Measurements from ENCODE around the gene PROSER3. TPM values are rescaled to one million over a fixed set of nuclear protein-coding genes. Genes with fewer than 3 reads are reported as not detected.

PROSER3 gene
- total and polyA plus RNA-seq, 9 of the 15 experiments (the other 6 are each of a cell fraction or from before 2014, with no cell fraction given) = 1.0 to 39.5 (median 5.1) TPM

DNA sequence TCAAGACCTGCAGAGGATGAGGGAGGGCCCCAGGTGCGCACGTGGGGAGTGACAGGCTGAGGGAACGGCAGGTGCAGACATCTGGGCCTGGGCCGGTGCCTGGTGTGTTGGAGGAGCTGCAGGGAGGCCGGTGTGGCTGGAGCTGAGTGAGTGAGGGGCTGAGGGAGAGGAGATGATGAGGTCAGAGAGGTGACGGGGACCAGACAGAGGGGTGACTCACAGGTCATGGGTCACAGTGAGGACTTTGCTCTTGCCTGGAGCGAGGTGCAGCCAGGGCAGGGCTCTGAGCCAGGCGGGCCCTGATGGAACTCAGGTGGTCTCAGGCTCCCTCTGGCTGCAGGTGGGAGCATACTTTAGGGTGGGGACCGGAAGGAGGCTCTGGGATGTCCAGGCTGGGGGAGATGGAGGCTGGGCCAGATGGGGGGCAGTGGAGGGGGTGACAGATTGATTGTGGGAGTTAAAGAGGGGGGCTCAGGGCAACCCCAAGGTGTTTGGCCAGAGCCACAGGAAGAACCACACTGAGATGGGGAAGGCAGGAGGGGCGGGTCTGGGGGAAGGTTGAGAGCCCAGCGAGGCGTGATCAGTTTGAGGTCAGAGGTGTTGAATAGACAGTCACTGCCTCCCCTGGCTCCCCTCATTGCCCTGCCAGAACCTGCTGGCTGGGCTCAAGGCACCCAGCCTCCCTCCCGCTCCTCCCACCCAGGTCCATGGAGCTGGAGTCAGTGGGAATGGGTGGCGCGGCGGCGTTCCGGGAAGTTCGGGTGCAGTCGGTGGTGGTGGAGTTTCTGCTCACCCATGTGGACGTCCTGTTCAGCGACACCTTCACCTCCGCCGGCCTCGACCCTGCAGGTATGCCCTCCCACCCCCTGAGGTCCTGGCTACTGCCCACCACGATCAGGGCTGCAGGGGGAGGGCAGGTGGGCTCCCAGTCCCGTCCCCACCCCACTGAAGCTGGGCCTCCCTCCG is 25.8 kb downstream of the PROSER3 start (continued):
- TF ChIP-seq ETS2 (tag; IDR thresholded peaks at IDR 0.05; ENCODE audit: borderline replicate concordance, poor library complexity, severe bottlenecking) = no peak
- TF ChIP-seq JUN (IDR thresholded peaks at IDR 0.05; ENCODE audit: borderline replicate concordance, low read depth, low read length) = peak; percentile 48; the same call in 1 of the 2 replicates
- TF ChIP-seq JUN (CRISPR knock-in tag; IDR thresholded peaks at IDR 0.05; ENCODE audit: borderline replicate concordance) = no peak
- TF ChIP-seq RBFOX2 (IDR thresholded peaks at IDR 0.05; ENCODE audit: low read depth, low read length) = peak; percentile 45; the same call in 1 of the 2 replicates
- TF ChIP-seq CAMTA2 (CRISPR knock-in tag; conservative IDR thresholded peaks at IDR 0.05) = no peak
- TF ChIP-seq NR2C1 (IDR thresholded peaks at IDR 0.05) = peak; percentile 67; the same call in 1 of the 2 replicates
- peak; percentile 63 for TF ChIP-seq NR2C1 (tag; IDR thresholded peaks at IDR 0.05)
- TF ChIP-seq, protein P1, sequence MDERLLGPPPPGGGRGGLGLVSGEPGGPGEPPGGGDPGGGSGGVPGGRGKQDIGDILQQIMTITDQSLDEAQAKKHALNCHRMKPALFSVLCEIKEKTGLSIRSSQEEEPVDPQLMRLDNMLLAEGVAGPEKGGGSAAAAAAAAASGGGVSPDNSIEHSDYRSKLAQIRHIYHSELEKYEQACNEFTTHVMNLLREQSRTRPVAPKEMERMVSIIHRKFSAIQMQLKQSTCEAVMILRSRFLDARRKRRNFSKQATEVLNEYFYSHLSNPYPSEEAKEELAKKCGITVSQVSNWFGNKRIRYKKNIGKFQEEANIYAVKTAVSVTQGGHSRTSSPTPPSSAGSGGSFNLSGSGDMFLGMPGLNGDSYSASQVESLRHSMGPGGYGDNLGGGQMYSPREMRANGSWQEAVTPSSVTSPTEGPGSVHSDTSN (CRISPR knock-in tag; IDR thresholded peaks at IDR 0.05; ENCODE audit: low read depth) = no peak
- TF ChIP-seq, protein P1 (tag; conservative IDR thresholded peaks at IDR 0.05; ENCODE audit: low read depth) = no peak
- TF ChIP-seq ZNF140 (CRISPR knock-in tag; IDR thresholded peaks at IDR 0.05) = no peak
- TF ChIP-seq, protein P2, sequence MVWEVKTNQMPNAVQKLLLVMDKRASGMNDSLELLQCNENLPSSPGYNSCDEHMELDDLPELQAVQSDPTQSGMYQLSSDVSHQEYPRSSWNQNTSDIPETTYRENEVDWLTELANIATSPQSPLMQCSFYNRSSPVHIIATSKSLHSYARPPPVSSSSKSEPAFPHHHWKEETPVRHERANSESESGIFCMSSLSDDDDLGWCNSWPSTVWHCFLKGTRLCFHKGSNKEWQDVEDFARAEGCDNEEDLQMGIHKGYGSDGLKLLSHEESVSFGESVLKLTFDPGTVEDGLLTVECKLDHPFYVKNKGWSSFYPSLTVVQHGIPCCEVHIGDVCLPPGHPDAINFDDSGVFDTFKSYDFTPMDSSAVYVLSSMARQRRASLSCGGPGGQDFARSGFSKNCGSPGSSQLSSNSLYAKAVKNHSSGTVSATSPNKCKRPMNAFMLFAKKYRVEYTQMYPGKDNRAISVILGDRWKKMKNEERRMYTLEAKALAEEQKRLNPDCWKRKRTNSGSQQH (CRISPR knock-in tag; IDR thresholded peaks at IDR 0.05) = no peak
- TF ChIP-seq ZKSCAN8 (CRISPR knock-in tag; IDR thresholded peaks at IDR 0.05) = no peak
- no peak for TF ChIP-seq NFXL1 (CRISPR knock-in tag; IDR thresholded peaks at IDR 0.05)
- TF ChIP-seq ZNF263 (CRISPR knock-in tag; IDR thresholded peaks at IDR 0.05; ENCODE audit: borderline replicate concordance) = peak; percentile 83
- TF ChIP-seq, protein P3, sequence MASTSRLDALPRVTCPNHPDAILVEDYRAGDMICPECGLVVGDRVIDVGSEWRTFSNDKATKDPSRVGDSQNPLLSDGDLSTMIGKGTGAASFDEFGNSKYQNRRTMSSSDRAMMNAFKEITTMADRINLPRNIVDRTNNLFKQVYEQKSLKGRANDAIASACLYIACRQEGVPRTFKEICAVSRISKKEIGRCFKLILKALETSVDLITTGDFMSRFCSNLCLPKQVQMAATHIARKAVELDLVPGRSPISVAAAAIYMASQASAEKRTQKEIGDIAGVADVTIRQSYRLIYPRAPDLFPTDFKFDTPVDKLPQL (IDR thresholded peaks at IDR 0.05; ENCODE audit: extremely low read depth, insufficient read length) = no peak
- no peak for TF ChIP-seq MTA3 (IDR thresholded peaks at IDR 0.05; ENCODE audit: borderline replicate concordance)
- no peak for TF ChIP-seq SMARCA5 (IDR thresholded peaks at IDR 0.05)
- no peak for TF ChIP-seq ZNF143 (CRISPR knock-in tag; IDR thresholded peaks at IDR 0.05)
- TF ChIP-seq RHOXF2B (CRISPR knock-in tag; conservative IDR thresholded peaks at IDR 0.05) = no peak
- TF ChIP-seq, protein P4, sequence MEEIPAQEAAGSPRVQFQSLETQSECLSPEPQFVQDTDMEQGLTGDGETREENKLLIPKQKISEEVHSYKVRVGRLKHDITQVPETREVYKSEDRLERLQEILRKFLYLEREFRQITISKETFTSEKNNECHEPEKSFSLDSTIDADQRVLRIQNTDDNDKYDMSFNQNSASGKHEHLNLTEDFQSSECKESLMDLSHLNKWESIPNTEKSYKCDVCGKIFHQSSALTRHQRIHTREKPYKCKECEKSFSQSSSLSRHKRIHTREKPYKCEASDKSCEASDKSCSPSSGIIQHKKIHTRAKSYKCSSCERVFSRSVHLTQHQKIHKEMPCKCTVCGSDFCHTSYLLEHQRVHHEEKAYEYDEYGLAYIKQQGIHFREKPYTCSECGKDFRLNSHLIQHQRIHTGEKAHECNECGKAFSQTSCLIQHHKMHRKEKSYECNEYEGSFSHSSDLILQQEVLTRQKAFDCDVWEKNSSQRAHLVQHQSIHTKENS (CRISPR knock-in tag; IDR thresholded peaks at IDR 0.05) = no peak
- no peak for TF ChIP-seq HMGN3 (IDR thresholded peaks at IDR 0.05; ENCODE audit: borderline replicate concordance, extremely low read depth, insufficient read length, low read depth, low read length)
- TF ChIP-seq, protein P5, sequence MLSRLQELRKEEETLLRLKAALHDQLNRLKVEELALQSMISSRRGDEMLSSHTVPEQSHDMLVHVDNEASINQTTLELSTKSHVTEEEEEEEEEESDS (CRISPR knock-in tag; IDR thresholded peaks at IDR 0.05) = no peak

Data from K562 (cell line).